ENCODE data around the gene ZBTB20. TPM values are rescaled to one million over a fixed set of nuclear protein-coding genes. Genes with fewer than 3 reads are reported as not detected.

The ZBTB20 gene
- total and polyA plus RNA-seq, 2 of the 4 experiments (the other 2 are of a cell fraction) = 0.75 to 14.7 TPM

- Histone ChIP-seq H2BK20ac (ENCODE audit: low read depth, low read length) (no peak overlapping the region), H3K23ac (ENCODE audit: low read depth, low read length) (no peak overlapping the region), H2AFZ (replicated peaks; ENCODE audit: low read length, poor library complexity) (no peak overlapping the region), H3K56ac (ENCODE audit: extremely low read depth, insufficient read depth, low read length) (no peak overlapping the region), H3K4me3 (ENCODE audit: insufficient read depth, low read depth, low read length) (no peak overlapping the region), H3K4me1 (ENCODE audit: control insufficient read depth, insufficient read depth, low read length) (no peaks in the 10 kb centered on the region), H2BK5ac (ENCODE audit: low read depth, low read length, poor library complexity, severe bottlenecking) (no peak overlapping the region), H3K4ac (ENCODE audit: low read depth, low read length) (no peak overlapping the region), H4K8ac (ENCODE audit: low read depth in 2 of 2, low read length in 2 of 2) (no peak overlapping the region), H2BK15ac (ENCODE audit: low read depth, low read length) (no peak overlapping the region), H2BK120ac (ENCODE audit: low read depth, low read length) (no peak overlapping the region), H3K4me2 (ENCODE audit: low read depth, low read length) (no peak overlapping the region), H3K27me3 (ENCODE audit: control insufficient read depth, insufficient read depth, low read length) (no peaks in the 10 kb centered on the region), H2AK5ac (ENCODE audit: low read depth, low read length) (no peak overlapping the region), H4K20me1 (ENCODE audit: insufficient read depth, low read length) (no peaks in the 10 kb centered on the region), H3K18ac (ENCODE audit: low read depth, low read length) (no peak overlapping the region), H3K9me3 (ENCODE audit: control insufficient read depth, insufficient read depth, low read length) (no peaks in the 10 kb centered on the region), H2AK9ac (replicated peaks; ENCODE audit: low read depth, low read length, poor library complexity) (no peak overlapping the region), H3K14ac (replicated peaks; ENCODE audit: low read depth, low read length) (no peak overlapping the region), H3K79me1 (ENCODE audit: low read depth in 1 of 2, low read length in 2 of 2) (peaks cover 9 to 21% of the 10 kb centered on the region in 2 experiments), H4K91ac (ENCODE audit: insufficient read depth, low read depth, low read length) (no peak overlapping the region), H3K9me1 (ENCODE audit: insufficient read depth, low read length) (peaks cover 3% of the 10 kb centered on the region; the same call in 1 of the 2 replicates), H3K36me3 (ENCODE audit: control insufficient read depth, insufficient read depth, low read length) (no peaks in the 10 kb centered on the region), H3K9ac (ENCODE audit: low read depth, low read length) (no peak overlapping the region), H4K5ac (ENCODE audit: low read depth, low read length) (no peak overlapping the region), H3K27ac (ENCODE audit: insufficient read depth, low read length) (no peak overlapping the region)
- ChIA-PET POLR2A (ENCODE audit: unreplicated experiment) (no interaction called here), CTCF (no interaction called here)
- BruUV-seq (replicated peaks) = no TSS peak
- DNase-seq (no peak), ATAC-seq (ENCODE audit: low read depth) (no peak)
- no CpG with 5 or more reads among the region's 5 CpGs for WGBS, 2 experiments (ENCODE audit: extremely low coverage in 2 of 2, insufficient read length in 1 of 2)
- in situ Hi-C loops (cut with MboI; ENCODE audit: low sequenced_read_pairs) = no loop called here
- dilution Hi-C loops (cut with HindIII; ENCODE audit: low sequenced_read_pairs, unreplicated experiment) = no loop called here
- intact Hi-C loops (cut with micrococcal nuclease) = no loop called here
- TF ChIP-seq CEBPB (IDR thresholded peaks at IDR 0.05; ENCODE audit: low read depth, low read length) = no peak
- TF ChIP-seq CTCF (conservative IDR thresholded peaks at IDR 0.05; ENCODE audit: low read depth, low read length) = no peak
- no peak for TF ChIP-seq RAD21 (IDR thresholded peaks at IDR 0.05; ENCODE audit: low read length)
- no peak for TF ChIP-seq USF2 (IDR thresholded peaks at IDR 0.05; ENCODE audit: low read depth, low read length)
- no peak for TF ChIP-seq ELK1 (IDR thresholded peaks at IDR 0.05; ENCODE audit: borderline replicate concordance, low read depth, low read length)
- TF ChIP-seq CHD1 (IDR thresholded peaks at IDR 0.05; ENCODE audit: low read depth, low read length) = no peak
- no peak for TF ChIP-seq POLR2A (IDR thresholded peaks at IDR 0.05; ENCODE audit: low read depth, low read length)
- no peak for TF ChIP-seq MXI1 (IDR thresholded peaks at IDR 0.05; ENCODE audit: borderline replicate concordance, low read depth, low read length)
- TF ChIP-seq NFE2L2 (IDR thresholded peaks at IDR 0.05; ENCODE audit: low read depth, low read length) = no peak
- TF ChIP-seq MAFK (IDR thresholded peaks at IDR 0.05; ENCODE audit: low read depth, low read length) = no peak
- TF ChIP-seq FOS (IDR thresholded peaks at IDR 0.05; ENCODE audit: low read depth, low read length) = no peak
- TF ChIP-seq SMC3 (IDR thresholded peaks at IDR 0.05; ENCODE audit: low read depth, low read length) = no peak
- TF ChIP-seq RFX5 (IDR thresholded peaks at IDR 0.05; ENCODE audit: low read depth, low read length) = no peak
- TF ChIP-seq RCOR1 (IDR thresholded peaks at IDR 0.05; ENCODE audit: insufficient replicate concordance, low read length) = no peak
- no peak for TF ChIP-seq BHLHE40 (IDR thresholded peaks at IDR 0.05; ENCODE audit: low read depth, low read length)
- TF ChIP-seq MAZ (IDR thresholded peaks at IDR 0.05; ENCODE audit: borderline replicate concordance, low read depth, low read length) = no peak
Measured at GRCh38 chr3:114428044-114428595, 719.0 kb downstream of the ZBTB20 start.

All from IMR-90 (cell line).